OCI-LY7 (cell line): ENCODE results near the gene PCDHGA1.

Experiments
- EZH2phosphoT487 ChIP-seq: fragments of 200-600 bp; sonication (generic); IDR thresholded peaks from 2 replicates; pipeline ENCODE4 v1.6.1; 2018; ENCODE audit warnings: low read depth, borderline replicate concordance, mild to moderate bottlenecking, mixed run types, antibody characterized with exemption, low read length, moderate library complexity, mixed read lengths
- TF ChIP-seq, protein P1 (sequence below): fragments of 200-600 bp; sonication (generic); conservative IDR thresholded peaks from 2 replicates; pipeline ENCODE4 v1.5.1; 2014; ENCODE audit warnings: mild to moderate bottlenecking, antibody characterized with exemption, low read length, moderate library complexity, mixed read lengths

DNA sequence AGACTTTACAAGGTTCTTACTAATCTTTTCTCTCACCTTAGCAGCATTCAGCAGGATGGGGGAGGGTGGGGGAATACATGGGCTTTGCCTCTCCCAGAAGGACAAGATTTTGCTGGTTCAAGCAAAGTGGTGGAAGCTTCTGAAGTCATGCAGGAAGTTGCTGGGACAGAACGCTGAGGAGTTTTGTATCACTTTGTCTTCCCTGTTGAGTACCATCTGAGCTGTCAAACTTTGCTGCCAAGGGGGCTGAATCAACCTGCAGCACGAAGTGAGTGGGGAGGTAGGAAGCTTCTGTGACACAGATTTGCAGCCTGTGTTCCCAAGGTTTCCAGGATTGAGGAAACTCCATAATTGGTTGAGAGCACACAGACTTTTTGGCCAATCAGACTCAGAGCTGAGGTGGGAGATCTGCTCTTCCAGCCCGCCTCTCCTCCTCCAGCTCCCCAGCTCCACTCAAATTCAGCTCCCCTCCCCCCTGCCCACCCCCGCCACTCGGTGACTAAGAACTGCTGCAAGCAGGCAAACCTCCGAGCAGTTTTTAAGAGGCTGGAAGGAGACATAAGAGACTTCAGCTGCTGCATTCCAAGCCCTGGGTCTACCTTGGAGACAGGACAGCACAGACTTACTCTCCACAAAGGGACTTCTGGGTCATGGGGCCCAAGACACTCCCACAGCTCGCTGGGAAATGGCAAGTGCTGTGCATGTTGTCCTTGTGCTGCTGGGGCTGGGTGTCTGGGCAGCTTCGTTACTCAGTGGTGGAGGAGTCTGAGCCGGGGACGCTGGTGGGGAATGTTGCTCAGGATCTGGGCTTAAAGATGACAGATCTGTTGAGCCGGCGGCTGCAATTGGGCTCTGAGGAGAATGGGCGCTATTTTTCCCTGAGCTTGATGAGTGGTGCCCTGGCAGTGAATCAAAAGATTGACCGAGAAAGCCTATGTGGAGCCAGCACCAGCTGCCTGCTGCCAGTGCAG lies 158.6 kb downstream of the PCDHGA1 start, which contains the start of gene PCDHGC5:
- no peak for TF ChIP-seq EZH2phosphoT487
- TF ChIP-seq, protein P1, sequence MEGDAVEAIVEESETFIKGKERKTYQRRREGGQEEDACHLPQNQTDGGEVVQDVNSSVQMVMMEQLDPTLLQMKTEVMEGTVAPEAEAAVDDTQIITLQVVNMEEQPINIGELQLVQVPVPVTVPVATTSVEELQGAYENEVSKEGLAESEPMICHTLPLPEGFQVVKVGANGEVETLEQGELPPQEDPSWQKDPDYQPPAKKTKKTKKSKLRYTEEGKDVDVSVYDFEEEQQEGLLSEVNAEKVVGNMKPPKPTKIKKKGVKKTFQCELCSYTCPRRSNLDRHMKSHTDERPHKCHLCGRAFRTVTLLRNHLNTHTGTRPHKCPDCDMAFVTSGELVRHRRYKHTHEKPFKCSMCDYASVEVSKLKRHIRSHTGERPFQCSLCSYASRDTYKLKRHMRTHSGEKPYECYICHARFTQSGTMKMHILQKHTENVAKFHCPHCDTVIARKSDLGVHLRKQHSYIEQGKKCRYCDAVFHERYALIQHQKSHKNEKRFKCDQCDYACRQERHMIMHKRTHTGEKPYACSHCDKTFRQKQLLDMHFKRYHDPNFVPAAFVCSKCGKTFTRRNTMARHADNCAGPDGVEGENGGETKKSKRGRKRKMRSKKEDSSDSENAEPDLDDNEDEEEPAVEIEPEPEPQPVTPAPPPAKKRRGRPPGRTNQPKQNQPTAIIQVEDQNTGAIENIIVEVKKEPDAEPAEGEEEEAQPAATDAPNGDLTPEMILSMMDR, result no peak
